Limb (tissue), 2 donors: ENCODE data around the gene DGKD.

Source experiments
- DNase-seq, 2 donors: peaks; one replicate each; pipeline ENCODE4 v3.0.0-alpha.2; 2016; ENCODE audit errors: extremely low spot score in 2 of 2

DGKD gene

DNA sequence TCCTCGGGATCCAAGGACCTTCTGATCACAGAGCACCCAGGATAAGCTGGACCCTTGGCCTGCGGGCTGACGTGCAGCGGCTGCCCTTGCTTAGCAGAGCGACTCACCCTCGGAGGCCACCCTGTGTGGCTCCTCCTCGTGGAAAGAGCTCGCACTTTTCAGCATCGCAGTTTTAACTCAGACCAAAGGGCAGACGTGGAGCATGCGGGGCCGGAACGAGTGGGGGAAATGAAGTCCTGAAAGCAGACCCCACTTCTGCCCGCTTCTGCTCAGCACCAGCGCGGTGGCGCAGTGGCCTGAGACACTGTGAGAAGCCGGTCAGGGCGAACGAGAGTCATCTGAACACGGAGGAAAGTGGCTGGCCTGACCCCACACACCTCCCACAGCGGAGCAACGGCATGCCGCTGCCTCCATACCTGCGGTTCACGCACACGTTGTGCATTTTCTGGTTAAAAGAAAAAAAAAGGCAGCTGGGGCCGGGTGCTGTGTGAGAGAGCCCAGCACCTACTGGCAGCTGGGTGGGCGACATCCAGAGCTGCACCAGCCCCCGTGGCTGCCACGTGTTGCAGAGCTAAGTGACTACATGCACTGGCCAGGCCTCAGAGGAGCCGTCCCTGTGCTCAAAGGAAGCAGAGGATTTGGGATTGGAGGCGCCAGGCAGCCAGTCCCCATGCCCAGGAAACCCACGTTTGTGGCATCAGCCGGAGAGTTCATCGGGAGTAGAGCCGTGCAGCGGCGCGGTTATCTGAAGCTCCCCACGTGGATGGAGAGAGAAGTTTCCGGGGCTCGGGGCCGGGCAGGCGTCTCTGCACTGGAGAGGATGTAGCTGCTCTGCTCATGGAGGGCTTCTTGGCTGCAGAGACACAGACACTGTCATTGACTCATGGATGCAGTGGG, 122.6 kb downstream of the DGKD start:
- peak in 1 of 2 donors; percentile 13 for DNase-seq

DNA sequence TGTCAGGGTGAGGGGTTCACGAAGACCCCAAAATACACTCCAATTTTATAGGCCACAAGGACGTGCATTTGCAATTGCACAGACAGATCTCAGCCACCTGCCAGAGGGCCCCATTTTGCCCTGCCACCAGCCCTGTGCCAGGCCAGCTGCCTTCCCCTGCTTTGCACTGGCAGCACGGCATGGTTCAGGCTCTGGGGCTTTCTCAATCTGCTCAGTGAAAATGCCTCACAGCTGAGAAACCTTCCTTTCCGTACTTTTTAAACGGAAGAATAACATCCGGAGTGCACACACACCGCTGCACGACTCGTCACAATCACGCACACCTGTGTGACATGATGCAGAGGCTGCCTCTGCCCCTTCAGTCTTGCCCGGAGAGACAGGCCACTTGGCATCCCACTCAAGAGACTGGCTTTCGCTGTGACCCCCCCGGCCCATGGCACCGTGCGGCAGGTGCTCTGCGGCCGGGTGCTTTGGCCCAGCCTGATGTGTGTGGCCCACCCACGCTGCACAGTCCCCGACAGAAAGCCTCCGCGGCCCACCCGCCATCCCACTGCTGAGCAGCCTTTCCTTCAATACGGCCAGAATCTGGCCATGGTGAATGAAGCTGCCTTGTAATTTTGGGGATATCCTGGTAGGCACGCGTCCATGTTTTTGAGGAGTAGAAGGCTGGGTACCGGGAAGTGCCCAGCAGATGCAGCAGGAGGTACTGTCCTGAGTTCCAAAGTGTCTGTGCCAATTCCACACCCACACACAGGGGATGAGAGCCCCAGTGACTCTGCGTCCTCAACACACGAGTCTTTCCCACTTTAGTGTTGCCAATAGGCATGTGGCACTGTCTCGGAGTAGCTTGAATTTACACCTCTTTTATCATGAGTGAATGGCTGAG, 123.5 kb downstream of the DGKD start:
- peak in 1 of 2 donors; percentile 11 for DNase-seq

DNA sequence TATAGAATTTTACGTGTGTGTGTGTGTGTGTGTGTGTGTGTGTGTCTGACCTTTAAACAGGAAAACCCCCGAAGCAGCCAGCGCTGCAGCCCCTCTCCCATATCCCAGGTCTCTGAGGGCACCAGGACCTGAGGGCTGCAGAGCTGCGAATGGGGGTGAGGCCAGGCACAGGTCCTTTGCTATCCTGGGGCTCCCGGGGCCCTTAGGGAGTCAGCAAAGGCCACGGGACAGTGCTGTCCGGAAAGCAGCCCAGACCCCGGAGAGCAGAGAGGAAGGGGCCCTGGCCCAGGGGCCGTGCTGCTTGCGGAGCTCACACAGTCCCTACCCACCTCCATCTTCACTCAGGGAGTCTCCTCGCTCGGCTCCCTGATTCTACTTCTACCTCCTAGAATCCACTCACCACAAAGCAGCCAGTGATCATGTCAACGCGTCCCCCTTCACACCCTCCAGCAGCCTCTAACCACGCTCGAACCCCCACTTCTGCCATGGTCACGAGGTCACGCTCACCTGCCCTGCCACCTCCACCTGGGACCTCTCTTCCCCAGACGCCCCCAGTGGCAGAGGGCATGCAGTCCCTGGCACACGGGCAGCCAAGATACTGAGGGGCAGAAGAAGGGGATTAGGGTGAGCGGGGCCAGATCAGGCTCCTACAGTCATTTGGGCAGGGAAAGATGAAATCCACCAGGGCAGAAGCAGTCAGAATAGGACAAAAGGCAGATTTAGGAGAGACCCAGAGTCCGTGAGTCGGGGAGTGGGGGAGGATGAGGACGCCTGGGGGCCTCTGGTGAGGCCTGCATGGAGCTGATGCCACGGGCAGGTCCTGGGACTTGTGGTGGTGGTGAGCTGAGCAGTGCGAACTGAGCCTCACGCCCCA, 125.6 kb downstream of the DGKD start:
- DNase-seq = peak in 1 of 2 donors; percentile 27

DNA sequence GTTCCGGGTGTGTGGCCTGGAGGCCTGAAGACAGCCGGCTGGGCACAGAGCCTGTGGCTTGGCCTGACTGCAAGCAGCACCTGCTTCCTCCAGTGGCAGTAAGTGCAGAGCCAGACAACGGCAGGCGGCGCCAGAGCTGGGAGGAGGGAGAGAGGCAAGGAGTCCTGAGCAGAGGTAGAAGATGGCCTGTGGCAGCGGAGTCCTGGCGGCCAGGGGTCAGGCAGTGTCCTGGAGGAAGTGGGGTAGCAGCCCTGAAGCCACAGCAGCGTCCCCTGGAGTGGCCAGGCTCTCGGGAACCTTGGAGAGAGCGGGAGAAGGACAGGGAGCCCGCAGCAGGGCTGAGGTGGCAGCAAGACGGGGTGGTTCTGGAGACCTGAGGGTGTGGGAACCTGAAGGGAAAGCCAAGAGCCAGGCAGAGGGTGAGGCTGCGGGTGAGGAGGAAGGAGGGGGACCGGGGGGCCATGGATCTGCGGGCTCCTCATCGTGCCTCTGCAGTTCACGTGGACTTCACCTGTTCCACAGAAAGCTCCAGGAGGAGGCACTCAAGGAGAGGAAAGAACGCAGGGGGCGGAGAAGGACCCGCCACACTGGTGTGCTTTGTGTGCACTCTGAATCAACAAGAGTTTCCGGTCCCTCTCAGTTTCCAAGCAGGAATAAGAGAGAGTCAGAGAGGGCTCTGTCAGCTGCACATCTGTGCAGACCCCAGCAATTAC, 126.4 kb downstream of the DGKD start:
- DNase-seq = peak; percentile 44 to 51

DNA sequence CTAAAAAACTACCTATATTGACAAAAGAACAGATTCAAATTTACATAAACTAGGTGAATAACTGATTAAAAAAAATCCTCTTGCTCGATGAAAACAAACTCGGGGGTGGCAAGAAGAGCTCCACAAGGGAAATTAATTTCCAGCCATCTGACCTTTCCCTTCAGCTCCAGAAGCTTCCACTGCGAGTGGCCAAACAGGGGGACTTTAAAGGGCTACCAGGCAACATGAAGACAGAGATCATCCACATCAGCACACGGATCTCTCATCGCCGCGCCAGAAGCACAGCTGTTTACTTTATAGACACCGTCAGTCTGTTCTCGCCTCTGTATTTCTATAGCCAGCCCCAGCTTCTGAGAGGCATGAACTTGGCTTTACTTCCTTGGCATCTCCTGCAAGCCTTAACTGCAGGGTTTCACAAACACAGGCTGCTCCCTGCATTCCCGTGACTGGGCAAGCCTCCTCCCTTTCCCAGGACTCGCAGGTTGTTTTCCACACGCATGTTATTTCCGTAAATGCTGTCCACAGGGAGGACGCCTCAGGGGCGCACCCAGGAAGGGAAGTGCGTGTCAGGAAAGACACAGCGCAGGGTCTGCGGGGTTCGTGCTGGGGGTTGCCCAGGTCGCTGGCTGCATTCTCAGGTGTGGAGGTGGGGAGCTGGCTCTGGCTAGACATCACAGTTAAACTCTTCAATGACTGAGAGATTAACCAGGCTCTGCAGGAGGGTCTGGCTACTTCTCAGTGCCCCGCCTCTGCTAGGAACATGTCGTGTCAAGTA, 127.3 kb downstream of the DGKD start:
- no peak for DNase-seq

DNA sequence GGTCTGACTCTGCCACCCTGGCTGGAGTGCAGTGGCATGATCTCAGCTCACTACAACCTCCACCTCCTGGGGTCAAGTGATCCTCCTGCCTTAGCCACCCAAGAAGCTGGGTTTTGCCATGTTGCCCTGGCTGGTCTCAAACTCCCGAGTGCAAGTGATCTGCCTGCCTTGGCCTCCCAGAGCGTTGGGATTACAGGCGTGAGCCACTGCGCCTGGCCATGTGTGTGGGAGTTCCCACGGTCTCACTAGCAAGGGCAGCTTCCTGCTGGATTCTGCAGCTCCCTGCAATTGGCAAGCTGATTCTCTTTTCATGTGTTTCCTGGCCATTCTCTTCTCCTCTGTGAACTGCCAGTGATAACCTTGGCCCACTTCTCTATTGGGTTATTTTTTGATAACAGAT, 128.3 kb downstream of the DGKD start:
- DNase-seq = no peak

DNA sequence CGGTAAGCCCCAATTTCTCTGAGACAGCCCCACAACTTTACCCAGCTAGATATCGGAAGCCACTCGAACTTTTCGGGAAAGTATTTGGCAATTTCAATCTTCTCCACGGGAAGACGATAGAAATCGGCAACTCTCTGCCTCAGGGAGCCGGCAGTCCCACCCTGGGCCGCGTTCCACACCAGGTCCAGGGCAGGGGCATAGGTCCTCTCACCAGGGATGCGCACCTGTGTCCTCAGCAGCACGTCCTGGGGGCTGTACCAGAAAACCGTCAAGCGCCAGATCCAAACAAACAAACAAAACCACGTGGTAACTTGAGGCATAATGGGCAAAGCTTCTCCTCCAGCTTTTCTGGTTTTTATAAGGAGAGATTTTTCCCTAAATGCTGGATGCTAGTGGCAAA, 131.4 kb downstream of the DGKD start:
- no peak for DNase-seq

DNA sequence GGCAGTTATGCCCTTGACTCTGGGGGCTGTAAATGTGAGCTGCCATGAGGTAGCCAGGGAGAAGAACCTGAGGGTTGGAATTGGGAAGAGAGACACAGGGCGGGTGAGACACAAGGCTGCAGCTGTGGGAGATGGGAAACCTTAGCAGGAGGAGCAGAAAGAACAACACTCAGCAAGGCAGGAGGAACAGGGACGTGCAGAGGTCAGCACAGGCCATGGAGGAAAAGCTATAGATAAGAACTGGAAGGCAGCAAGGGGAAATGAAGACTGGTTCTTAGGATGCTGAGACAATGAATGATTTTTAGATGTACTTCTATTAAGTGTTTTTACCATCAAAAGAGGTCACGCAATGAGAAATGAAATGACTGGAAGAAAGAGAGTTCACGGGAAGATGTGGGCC, 132.1 kb downstream of the DGKD start:
- no peak for DNase-seq

DNA sequence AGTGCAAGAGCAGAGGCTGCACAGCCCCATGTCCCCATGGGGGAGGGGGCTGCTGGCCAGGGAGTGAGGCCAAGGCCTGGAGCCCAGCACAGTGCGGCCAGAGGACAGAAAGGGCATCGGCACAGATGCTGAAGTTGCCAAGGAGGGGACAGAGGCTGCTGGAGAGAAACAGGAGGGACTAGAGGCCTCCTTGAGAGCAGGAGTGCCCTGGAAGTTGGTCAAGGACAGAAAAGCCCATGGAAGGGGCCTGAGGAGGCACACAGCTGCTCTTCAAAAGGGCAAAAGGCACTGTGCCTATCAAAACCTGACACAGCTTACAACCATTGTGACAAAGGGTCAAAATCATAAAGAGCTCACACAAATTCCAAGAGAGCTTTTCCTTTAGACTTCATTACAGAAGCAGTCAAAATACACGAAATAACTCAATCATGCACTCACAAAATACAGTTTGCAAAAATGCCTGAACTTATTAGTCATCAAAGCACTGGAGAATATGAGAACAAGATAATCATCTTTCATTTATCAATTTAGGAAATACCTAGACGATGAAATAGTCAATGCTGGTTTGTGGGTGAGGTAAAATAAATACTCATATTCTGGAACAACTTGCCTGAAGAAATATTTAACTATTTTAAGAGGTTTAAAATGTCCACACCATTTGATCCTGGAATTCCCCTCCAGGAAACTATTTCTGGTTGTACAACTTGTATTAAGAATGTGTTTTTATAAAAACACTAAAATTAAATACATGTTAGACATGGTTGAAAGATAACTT, 132.7 kb downstream of the DGKD start:
- no peak for DNase-seq

DNA sequence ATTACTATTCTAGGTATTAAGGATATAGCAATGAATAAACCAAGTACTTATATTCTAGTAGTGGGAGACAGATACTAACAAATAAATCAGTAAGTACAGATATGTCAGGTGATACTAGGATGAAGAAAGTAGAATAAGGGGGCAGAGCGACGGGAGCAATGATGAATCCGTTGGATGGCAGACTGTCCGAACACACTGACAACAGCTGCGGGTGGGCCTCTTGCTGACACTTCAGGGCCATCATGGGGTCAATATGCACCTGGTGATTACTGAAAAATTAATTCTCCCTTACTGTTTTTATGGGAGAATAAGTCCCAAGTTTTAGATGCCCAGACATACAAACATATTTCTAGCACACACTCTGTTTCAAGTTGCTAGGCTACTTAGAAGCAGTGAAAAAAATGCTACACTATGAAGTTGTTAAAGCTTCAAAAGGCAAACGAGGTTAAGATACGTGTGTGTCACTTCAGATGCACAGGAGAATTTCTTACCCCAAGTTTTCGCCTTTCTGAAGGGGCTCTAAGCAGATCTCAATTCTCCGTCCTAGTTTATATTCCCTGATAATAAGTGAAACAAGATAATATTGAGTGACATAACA, 133.6 kb downstream of the DGKD start:
- no peak for DNase-seq

DNA sequence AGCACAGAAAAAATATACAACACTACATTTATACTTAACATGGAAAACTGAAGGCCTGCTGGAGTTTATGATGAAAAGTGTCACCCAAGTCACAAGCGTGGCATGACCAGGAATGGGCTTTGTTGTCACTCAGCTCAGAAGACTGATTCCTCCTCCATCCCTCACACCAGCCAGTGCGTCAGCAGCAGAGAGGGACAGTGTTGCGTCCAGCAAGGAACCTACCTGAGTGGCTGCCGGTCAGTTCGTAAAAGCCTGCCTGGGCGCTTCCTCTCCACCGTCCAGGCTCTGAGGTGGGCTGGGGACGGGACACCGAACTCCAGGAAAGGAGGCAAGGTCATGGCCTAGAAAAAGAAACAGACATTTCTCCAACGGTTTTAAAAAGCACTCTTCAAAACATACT, 134.8 kb downstream of the DGKD start:
- DNase-seq = no peak

DNA sequence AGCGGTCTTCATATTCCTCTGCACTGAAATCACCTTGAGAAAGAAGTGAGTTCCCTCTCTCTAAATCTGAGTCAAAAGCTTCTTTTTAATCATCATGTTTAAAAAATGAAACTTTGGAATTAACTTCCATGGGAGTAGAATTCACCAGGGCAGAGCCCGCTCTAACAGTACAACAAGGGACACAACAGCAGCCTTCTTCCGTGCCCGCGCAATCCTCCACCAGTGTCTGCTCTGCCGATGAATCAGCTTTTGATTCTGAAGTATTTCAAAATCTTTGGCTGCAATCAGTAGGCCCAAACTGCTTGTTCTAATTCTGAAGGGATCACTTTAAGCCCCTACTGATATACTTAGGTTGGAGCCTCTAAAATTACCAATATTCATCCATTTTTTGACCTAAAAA, 135.4 kb downstream of the DGKD start:
- no peak for DNase-seq

DNA sequence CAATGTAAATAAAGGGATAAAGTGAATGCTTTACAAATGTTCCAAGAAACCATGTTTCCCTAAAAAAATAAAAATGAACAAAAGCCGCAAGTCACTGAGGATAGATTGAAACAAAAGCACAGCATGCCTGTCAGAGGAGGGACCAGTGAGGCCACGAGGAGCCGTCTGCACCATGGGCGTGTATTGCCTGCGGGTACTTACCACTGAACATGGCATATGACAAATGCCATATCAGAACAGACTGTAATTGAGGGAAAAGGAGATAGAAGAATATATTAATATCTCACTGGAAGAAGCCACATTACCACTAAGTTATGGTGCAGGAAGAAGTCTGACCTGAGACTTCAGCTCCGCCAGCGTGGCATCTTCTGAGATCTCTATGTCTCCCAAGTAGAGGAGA, 136.5 kb downstream of the DGKD start:
- no peak for DNase-seq

DNA sequence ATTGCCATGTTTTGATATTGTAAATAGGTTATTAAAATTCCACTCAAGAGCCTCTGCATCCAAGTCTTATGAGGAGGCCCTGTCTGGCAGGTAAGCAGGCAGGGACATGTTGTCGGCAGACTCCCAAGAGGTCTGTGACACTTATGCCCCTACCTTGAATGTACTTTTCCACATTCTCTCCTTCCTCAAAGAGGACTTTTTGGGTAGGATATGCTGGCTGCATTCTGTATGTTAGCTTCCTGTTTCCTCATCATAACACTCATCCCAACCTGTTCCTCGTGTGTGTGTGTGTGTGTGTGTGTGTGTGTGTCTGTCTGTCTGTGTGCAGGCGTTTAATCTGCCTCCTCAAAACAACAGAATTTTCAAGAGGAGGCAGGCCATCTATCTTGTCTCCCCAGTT, 137.0 kb downstream of the DGKD start:
- no peak for DNase-seq

DNA sequence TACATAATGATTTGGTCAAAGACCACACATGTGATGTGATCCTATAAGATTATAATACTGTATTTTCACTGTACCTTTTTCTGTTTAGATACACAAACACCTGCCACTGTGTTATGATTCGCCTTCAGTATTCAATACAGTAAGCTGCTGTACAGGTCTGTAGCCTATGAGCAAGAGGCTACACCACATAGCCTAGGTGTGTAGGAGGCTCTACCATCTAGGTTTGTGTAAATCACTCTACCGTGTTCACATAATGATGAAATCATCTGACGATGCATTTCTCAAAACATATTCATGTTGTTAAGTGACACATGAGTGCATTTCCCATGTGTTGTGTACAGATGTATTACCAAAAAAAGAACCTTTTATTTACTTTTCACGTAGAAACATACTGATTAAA, 137.8 kb downstream of the DGKD start:
- no peak for DNase-seq

DNA sequence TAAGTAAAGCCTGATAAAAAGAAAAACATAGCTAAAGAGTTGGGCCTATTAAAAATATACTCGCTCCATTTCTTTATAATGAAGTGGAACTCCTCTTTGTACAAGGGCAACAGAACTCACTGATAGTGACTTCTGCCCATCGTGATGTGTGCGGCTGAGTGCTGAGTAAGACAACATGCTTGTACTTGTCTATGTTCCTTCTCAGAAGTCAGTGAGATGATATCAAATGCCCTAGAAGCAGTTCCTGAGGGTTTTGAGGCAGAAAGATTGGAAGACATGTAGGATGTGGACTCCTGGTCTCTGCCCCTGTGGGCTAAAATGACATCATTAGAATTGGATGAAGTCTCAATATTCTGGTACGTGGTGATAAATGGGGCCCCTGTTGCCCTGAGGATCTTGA, 138.5 kb downstream of the DGKD start:
- DNase-seq = no peak

DNA sequence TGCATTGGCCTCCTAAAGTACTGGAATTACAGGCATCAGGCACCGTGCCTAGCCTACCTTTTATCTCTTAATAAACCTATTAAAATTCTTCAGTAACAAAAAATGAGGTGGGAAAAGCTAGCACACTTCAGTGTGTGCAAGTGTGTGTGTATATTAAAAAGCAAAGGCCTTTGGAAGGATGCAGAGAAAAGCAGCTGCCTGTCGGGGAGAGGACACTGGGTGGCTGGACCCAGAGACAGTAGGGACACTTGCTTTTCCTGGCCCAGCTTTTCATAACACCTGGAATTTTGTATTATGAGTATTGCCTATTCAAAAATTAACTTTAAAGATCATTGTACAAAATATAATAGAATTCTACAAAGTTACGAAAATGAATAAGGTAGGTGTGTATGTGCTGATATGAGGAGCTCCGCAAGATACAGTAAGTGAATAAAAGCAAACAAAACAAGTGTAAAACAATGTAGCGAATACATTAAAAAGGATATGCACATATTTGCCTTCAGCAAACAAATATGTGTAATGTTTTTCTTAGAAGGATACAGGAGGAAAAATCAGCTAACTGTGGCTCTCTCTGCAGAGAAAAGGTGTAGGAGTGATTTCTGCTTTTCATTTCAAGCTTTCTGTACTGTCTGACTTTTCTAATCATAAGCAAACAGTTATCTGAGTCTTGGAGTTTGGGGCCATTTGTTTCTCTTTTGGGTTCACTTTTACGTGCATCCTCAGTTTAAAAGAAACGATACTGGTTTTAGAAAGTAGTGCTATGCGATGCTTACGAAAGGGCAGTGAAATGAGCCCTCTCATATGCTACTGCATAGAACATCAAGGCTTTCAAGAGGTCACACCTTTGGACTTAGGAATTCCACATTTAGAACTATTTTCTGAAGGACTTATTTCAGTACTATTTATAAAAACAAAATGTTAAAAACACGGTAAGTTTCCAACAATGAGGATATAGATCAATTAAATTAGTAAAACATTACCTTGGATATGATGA, 141.5 kb downstream of the DGKD start:
- no peak for DNase-seq

DNA sequence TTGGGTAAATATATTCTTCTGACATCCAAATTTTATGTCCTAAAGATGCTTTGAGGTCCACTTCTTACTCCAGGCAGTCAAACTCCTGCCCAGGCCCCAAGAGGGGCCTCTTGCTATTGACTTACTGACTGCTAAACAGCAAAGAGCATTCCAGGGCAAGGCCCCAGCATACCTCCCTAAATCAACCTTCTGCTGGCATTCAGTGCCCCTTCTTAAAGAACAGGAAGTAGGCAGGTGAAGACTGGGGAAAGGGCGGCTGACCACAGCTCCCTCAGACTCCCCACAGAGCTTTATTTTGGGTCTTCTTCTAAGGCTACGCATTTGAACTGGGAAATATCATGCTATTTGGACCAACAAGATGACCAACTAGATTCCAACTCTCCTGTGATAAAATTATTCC, 143.4 kb downstream of the DGKD start:
- no peak for DNase-seq
